NCI-H82 treated with DMSO at 0.1 percent for 48 hours (cell line): ENCODE data around the gene SLCO2B1.
"Not testable (repeated sequence)": the region's sequence is repeated elsewhere in the genome, so short reads cannot be mapped to it uniquely, and the experiment has no call there.

ENCODE experiments used
- DNase-seq: peaks from one replicate; lab custom pipeline; 2025; ENCODE audit not compliant: unreplicated experiment; lab: John Stamatoyannopoulos, UW

The SLCO2B1 gene, protein sequence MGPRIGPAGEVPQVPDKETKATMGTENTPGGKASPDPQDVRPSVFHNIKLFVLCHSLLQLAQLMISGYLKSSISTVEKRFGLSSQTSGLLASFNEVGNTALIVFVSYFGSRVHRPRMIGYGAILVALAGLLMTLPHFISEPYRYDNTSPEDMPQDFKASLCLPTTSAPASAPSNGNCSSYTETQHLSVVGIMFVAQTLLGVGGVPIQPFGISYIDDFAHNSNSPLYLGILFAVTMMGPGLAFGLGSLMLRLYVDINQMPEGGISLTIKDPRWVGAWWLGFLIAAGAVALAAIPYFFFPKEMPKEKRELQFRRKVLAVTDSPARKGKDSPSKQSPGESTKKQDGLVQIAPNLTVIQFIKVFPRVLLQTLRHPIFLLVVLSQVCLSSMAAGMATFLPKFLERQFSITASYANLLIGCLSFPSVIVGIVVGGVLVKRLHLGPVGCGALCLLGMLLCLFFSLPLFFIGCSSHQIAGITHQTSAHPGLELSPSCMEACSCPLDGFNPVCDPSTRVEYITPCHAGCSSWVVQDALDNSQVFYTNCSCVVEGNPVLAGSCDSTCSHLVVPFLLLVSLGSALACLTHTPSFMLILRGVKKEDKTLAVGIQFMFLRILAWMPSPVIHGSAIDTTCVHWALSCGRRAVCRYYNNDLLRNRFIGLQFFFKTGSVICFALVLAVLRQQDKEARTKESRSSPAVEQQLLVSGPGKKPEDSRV

DNA sequence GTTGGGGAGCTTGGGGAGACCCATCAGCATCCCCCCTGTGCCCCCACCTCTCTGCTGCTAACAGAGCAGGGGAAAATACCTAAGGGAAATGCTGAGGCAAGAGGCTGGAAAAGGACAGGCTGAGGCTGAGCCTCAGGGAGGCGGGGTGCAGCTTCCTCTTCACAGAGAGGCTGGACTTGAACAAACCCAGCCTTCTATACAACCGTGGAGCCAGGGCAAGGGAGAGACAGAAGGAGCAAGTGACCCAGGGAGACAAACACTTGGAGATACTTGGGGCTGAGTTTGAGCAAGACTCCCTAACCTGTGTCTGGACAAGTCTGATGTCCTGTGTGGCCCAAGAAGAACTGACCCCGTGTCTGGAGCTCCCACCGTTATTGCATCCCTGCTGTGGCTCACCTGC is at the start of gene SLCO2B1:
Gene SLCO2B1, plus strand, starts transcription at position 229 of the 400 bp plus-strand sequence. CDS start 275 bp downstream, outside the sequence.
- DNase-seq = no peak

DNA sequence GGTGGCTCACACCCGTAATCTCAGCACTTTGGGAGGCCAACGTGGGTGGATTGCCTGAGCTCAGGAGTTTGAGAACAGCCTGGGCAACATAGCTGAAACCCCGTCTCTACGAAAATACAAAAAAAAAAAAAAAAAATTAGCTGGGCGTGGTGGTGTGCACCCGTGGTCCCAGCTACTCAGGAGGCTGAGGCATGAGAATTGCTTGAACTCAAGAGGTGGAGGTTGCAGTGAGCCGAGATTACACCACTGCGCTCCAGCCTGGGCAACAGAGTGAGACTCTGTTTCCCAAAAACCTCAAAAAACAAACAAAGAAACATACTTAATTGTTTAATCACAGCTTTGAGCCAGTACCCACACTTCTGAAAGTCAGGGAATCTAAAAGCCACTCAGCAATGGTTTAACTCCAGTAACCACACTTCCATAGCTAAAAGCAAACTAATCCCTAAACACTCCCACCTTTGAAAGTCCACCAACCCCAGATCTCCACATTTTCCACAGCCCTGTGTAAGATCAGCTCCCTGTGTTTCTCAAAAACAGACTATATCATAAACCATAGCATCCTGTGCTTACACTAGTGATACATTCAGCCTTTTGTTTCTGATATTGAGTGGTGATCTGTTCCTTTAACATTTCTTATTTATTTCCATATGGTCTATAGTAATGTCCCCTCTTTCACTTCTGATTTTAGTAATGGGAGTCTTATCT is 49.3 kb upstream of the SLCO2B1 start:
- DNase-seq = no peak

DNA sequence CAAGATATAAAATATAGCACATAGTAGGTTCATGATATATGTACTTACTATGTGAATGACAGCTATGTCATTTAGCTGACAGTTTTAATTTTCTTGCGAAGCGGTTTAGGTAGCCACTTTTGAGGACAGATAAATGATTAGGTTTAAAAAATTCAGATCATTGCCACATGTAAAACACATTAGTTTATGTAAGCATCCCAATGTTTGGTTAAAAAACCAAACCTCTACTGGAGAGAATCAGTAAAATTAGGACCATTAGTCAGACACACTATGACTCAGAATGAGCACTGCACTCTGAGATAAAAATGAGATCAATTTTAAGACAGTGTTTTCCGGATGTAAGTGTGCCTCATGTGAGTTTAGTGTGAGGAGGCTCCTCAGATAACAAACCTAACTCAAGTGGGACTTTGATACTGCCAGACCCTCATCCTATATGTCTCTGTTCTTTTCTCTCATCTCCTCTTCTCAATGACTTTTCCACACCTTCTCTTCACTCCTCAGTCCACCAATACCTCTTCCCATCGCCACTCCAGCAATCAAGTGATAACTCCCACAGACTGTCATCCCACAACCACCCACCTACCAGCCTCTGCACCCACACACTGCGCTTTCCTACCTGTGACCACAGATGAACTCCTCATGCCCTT is 47.4 kb upstream of the SLCO2B1 start:
- DNase-seq = no peak

DNA sequence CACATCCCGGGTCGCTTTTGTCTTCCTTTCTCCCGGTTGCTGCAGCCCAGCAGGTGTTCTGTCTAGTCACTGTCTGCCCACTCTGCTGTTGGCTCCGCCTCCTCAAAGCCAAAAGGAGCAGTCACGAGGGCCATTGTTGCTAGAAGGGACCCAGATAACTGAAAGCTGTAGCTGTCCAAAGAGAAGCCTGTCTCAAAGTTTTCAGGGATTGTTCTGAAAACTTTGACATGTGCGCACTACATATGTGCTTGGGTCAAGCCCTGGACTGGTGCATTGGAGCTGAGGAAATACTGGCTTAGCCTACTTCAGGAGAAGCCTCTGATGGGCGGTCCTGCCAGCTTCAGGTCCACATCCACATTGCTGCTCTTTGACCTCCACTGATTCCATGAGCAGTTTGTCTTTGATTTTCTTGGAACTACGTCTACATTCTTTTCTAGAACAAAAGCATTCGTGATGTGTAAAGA is 45.4 kb upstream of the SLCO2B1 start:
- DNase-seq = no peak

DNA sequence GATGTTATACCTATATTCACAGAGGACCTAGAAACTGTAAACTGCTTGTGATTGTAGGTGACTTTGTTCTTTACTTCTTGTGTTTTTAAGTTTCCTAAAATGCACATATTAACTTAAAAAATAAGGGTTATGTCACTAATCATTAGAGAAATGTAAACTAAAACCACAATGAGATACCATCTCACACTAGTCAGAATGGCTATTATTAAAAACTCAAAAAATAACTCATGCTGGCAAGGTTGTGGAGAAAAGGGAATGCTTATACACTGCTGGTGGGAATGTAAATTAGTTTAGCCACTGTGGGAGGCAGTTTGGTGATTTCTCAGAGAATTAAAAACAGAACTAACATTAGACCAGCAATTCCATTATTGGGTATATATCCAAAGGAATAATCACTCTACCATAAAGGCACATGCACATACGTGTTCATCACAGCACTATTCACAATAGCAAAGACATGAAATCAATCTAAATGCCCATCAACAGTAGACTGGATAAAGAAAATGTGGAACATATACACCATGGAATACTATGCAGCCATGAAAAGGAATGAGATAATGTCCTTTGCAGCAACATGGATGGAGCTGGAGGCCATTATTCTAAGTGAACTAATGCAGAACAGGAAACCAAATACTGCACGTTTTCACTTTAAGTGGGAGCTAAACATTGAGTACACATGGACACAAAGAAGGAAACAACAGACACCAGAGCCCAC is 44.8 kb upstream of the SLCO2B1 start:
- DNase-seq = not testable (repeated sequence)

DNA sequence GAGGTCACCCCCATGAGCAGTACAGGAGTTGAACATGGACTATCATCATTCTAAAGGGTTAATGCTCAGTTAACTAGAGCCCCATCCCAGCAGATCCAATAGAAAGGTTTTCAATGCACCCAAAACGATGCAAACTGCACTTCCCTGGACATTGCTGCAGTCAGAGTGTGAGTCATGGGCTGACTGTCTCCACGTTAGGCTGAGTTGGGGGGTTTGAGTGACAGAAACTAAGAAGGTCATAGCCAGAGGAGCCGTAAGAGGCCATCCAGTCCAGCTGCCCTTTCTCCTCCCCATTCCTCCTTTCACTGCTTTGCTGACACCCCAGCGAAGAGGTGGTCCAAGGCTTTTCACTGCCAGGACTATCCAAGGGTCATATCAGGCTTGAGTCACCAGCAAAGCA is 43.7 kb upstream of the SLCO2B1 start:
- DNase-seq = no peak

DNA sequence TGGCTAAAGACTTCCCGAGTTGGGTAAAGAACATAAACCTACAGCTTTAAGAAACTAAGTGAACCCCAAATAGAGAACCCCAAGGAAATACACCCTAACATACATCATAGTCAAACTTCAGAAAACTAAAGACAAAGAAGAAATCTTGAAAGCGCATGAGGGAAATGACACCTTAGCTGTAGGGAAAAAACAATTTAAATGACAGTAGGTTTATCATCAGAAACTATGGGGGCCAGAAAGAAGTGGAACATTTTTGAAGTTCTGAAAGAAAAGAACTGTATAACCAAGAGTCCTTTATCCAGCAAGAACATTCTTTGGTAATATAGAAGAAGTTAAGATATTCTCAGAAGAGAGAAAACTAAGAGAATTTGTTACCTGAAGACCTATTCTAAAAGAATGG is 38.7 kb upstream of the SLCO2B1 start:
- DNase-seq = no peak

DNA sequence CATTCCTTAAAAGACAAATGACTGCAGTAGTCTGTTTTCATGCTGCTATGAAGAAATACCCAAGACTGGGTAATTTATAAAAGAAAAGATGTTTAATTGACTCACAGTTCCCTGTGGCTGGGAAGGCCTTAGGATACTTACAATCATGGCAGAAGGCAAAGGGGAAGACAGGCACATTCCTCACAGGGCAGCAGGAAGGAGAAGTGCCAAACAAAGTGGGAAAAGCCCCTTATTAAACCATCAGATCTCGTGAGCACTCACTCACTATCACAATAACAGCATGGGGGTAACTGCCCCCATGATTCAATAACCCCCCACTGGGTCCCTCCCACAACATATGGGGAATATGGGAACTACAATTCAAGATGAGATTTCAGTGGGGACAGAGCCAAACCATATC is 37.9 kb upstream of the SLCO2B1 start:
- no peak for DNase-seq

DNA sequence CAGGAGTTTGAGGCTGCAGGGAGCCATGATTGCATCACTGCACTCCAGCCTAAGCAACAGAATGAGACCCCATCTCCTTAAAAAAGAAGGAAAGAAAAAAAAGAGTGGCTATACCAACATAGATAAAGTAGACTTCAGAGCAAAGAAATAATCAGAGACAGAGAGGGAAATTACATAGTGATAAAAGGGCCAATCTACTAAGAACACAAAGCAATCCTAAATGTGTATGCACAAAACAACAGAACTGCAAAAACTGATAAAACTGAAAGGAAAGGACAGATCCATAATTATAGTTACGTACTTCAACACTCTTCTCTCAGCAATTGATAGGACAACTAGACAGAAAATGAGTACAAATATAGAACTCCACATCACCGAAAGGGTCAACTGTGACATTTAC is 36.4 kb upstream of the SLCO2B1 start:
- no peak for DNase-seq

DNA sequence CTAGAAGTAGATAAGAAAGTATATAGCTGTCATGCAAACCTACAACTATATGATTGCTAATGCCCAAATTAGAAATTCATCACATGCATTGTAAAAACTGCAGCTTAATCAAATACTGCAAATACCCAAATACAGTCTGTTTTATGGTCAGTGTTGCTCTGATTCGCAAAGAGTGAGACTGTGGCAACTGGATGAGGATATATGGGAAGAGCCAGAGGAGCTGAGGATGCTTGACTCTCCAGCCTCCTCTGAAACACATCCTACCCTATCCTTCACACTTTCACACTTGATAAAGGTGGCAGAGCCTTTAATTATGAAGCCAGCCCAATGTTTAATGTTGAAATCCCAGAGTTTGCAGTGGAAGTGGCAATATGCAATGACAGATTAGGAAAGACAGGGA is 32.3 kb upstream of the SLCO2B1 start:
- no peak for DNase-seq

DNA sequence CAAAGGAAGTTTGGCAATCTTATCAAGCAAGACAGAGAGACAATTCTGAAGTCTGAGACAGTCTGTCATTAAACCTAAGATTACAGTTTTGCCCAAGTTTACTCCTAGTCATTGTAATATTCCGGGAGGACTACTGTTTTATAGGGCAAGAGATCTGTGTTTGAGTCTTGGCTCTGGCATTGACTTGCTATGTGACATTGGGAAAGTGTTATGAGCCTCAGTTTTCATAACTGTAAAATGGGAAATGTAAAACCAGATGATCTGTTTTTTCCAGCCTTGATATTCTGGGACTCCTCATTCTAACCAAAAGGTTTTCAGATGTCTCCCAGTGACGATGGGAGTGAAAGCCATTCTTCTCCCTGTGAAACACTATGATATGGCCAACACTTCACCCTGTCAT is 24.3 kb upstream of the SLCO2B1 start:
- no peak for DNase-seq

DNA sequence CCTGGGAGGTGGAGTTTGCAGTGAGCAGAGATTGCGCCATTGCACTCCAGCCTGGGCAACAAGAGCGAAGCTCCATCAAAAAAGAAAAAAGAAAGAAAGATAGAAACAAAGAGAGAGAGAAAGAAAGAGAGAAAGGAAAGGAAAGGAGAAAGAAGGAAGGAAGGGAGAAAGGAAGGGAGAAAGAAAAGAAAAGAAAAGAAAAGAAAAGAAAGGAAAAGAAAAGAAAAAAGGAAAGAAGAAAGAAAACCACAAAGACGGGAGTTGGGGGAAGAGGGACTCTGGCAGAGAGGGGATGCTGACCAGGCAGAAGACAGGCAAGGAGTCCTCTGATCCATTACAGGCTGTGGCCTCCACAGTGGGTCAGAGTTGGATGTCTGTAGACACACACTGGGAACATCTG is 18.8 kb upstream of the SLCO2B1 start:
- DNase-seq = no peak

DNA sequence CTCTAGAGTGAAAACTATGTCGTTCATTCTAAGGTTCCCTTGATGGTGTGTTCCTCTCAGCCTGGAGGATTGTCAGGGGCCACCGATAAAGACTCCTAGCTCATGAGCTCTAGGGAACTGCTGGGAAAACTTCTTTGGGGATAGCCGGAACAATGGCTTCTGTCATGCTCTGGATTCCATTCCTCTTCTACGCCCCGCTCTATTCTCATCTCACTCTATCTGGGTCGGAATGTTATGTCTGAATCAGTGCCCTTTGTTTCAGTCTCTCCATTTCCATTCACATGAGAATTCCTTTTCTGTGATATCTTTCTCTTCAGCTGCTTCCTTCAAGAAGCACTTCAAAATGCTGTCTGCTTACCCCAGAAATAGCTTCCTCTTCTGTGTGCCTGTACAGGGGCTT is 16.9 kb upstream of the SLCO2B1 start:
- DNase-seq = no peak

DNA sequence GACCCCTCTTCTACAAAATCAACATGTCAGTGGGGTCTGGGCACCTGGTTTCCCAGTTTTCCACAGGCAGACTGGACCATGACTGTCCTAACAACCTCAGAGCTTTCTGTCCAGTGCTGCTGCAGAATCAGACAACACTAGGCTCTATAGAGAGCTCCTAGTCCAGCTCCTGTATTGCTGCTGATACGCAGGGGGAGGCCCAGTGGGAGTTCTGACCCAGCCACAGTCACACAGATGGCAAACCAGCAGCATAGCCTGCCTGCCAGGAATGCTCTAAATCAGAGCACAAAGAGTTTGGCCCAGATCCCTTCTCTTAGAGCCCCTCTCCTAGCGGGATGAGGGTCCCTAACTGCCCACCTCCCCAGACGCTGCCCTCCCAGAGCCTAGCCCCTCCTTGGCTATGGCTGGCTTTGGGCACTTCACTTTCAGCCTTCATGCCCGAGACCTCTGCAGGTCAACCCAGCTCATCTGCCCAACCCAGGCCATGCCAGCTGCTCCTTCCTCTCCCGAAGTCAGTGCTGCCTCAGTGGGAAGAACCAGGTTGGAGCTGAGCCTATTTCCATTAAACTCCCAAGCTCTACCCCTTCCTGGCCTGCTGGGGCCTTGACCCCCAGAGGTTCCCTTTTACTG is 15.8 kb upstream of the SLCO2B1 start:
- no peak for DNase-seq

DNA sequence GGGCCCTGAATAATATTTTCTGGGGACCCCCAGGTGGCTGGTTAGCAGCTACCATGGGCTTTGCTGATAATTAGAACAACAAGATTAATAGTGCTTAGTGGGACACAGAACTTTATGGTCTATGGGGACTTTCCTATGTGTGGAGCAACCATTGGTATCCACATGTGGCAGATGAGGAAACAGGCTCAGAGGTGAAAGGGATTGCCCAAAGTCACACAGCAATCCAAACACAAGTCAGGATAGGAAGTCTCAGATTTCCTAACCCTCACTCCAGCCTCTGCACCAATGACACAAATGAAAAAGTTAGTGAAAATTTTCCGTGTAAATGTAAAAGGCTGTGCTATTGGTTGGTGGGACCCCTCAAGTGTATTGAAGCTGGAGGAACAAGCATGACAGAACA is 15.3 kb upstream of the SLCO2B1 start:
- DNase-seq = no peak

DNA sequence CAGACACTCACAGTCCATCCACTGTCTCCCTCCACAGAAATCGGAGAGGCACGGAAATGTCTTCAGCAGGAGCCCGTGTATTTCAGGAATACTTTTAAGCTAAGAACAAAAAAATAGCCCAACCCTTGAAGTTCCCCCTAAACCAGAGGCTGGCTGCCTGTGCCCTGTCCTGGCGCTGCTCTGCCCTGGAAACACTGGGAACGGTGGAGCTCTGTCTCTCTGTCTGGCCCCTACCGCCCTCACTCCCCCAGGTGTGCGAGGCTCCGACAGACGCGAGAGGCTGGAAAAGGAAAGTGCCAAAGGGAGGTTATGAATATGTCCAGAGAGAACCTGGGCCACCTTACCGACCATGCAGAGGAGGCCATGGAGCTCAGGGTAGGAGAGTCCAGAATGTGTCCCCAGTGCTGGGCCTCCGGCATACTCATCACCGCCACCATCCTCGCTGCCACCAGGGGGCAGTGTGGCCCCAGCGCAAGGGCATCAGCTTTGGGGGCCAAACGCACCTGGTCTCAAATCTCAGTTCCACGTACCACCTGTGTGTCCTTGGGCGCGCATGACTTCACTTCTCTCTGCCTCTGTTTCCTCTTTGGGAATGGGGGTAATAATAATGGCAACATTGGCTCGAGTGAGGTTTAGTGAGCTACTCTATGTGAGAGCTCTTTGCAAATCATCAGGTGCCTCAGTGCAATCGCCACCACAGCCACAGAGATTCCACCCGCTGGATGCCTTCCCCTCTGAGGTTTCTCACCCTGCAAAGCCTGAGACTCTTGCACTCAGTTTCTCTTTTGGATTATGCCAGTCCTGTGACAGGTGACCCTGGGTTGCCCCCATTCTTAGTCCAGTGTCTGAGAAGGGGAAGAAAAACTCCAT is 10.4 kb upstream of the SLCO2B1 start:
- no peak for DNase-seq

DNA sequence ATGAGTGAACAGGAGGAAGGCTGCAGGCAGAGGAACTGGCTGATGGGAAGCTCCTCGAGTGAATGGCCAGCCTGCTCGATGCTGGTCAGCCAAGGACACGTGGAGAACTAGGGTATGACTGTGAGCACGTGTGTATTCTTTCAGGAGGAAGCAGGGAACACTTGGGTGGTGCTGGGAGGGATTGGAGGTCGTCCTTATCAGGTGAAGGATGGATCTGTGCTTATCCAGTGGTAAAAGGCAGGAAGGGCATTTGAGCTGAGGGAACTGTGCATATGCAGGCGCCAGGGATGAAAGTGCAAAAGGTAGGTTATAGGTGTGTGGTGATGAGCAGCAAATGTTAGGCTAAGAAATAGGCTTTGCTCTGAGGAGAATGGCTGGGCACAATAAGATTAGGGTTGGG is 9.7 kb upstream of the SLCO2B1 start:
- DNase-seq = no peak

DNA sequence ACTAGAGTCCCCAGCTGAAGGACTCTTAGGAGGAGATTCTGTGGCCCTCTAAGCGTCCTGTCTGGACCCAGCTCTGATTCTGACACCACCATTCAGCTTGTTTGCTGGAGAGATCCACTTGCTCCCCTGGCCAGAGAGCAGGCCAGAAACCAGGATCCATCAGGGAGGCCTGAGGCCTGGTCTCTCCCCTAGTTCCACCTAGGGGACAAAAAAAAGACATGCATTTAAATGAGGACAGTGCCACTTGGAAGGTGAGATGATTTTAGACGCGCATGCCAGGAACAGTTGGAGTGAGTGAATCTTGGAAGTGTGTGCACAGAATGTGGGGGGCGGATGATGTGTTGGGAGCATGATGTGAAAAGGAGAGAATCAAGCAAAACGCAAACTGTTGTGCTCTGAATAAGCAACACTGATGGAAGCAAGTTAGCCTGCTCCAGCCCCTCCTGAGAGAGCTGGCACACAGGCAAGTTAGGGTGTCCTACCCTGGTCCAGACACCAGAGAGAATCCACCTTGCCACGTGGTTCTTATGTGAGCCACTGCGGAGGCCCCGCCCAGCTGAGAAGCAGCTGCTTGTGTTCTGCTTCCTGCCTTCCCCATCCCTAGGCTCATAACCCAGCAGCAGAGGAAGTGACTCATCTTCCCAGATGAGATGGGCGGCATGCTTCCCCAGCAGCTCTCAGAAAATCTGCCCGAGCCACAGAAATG is 8.0 kb upstream of the SLCO2B1 start:
- no peak for DNase-seq

DNA sequence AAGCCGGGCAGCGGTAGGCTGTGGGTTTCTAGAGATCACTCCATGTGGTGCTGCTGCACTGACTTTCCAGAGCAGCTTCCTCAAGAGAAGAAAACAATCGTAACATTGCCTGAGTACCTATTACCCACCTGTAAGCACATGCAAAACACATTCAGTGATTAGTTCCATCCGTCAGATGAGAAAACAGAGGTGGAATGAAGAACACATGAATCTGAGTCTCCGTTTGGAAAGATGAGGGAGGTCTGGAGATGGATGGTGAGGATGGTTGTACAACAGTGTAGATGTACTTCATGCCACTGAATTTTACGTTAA is 7.5 kb upstream of the SLCO2B1 start:
- DNase-seq = no peak
